GM23338 (cell line): ENCODE results near the gene HSFX1. TPM values are rescaled to one million over a fixed set of nuclear protein-coding genes. Genes with fewer than 3 reads are reported as not detected.
"Not testable (repeated sequence)": the region's sequence is repeated elsewhere in the genome, so short reads cannot be mapped to it uniquely, and the experiment has no call there.

Experiments
- ATAC-seq: fragments of 200-7000 bp; cut with Tn5 transposase; 3 replicates; pipeline ENCODE4 v1.9.1; 2020
- DNase-seq: peaks from one replicate; pipeline ENCODE4 v3.0.0-alpha.2; 2015; ENCODE audit warnings: low spot score
- H2AFZ ChIP-seq: fragments of 200-600 bp; sonication (generic); 2 replicates; pipeline ENCODE4 v1.8.0; 2016; ENCODE audit warnings: antibody characterized with exemption, mild to moderate bottlenecking, moderate library complexity
- H3F3A ChIP-seq: fragments of 200-600 bp; sonication (generic); replicated peaks from 2 replicates; pipeline ENCODE4 v1.8.0; 2017; ENCODE audit warnings: antibody characterized with exemption, mixed run types, low read depth
- H3K27ac ChIP-seq: fragments of 200-600 bp; sonication (generic); 2 replicates; pipeline ENCODE4 v1.6.1; 2016; ENCODE audit warnings: low read depth
- H3K27me3 ChIP-seq: fragments of 200-600 bp; sonication (generic); 2 replicates; pipeline ENCODE4 v1.8.0; 2016; ENCODE audit warnings: mild to moderate bottlenecking, mixed run types, moderate library complexity; ENCODE audit not compliant: insufficient read depth
- H3K36me3 ChIP-seq: fragments of 200-600 bp; sonication (generic); 2 replicates; pipeline ENCODE4 v1.8.0; 2016; ENCODE audit warnings: mild to moderate bottlenecking; ENCODE audit not compliant: insufficient read depth
- H3K4me1 ChIP-seq: fragments of 200-600 bp; sonication (generic); 2 replicates; pipeline ENCODE4 v1.8.0; 2016; ENCODE audit warnings: mild to moderate bottlenecking, moderate library complexity; ENCODE audit not compliant: insufficient read depth
- H3K4me2 ChIP-seq: fragments of 200-600 bp; sonication (generic); 2 replicates; pipeline ENCODE4 v1.7.1; 2017; ENCODE audit warnings: mixed run types
- H3K4me3 ChIP-seq: fragments of 200-600 bp; sonication (generic); 2 replicates; pipeline ENCODE4 v1.6.1; 2016; ENCODE audit warnings: mixed run types
- H3K79me2 ChIP-seq: fragments of 200-600 bp; sonication (generic); replicated peaks from 2 replicates; pipeline ENCODE4 v1.8.0; 2017; ENCODE audit warnings: mild to moderate bottlenecking; ENCODE audit not compliant: insufficient read depth
- H3K9me2 ChIP-seq: fragments of 200-600 bp; sonication (generic); 2 replicates; pipeline ENCODE4 v1.8.0; 2017; ENCODE audit not compliant: insufficient read depth
- H4K20me1 ChIP-seq: fragments of 200-600 bp; sonication (generic); replicated peaks from 2 replicates; pipeline ENCODE4 v1.8.0; 2017; ENCODE audit warnings: mild to moderate bottlenecking; ENCODE audit not compliant: insufficient read depth
- H3K27ac Mint-ChIP-seq: 2 replicates; pipeline ENCODE4 v1.8.0; 2020; ENCODE audit warnings: inconsistent platforms, mild to moderate bottlenecking, moderate library complexity, mixed read lengths
- H3K27me3 Mint-ChIP-seq: 3 replicates; pipeline ENCODE4 v1.8.0; 2022; ENCODE audit warnings: low read depth, mild to moderate bottlenecking, moderate library complexity, mixed read lengths, inconsistent platforms; ENCODE audit not compliant: insufficient read depth, poor library complexity
- H3K36me3 Mint-ChIP-seq: 3 replicates; pipeline ENCODE4 v1.8.0; 2021; ENCODE audit warnings: low read depth, mild to moderate bottlenecking, inconsistent platforms, moderate library complexity, mixed read lengths
- H3K4me1 Mint-ChIP-seq: 3 replicates; pipeline ENCODE4 v1.8.0; 2020; ENCODE audit warnings: mild to moderate bottlenecking, inconsistent platforms, mixed read lengths
- H3K4me3 Mint-ChIP-seq: 3 replicates; pipeline ENCODE4 v1.8.0; 2021; ENCODE audit warnings: moderate library complexity, mild to moderate bottlenecking, inconsistent platforms, mixed read lengths
- H3K9me3 Mint-ChIP-seq: 3 replicates; pipeline ENCODE4 v1.8.0; 2020; ENCODE audit warnings: moderate library complexity, mild to moderate bottlenecking, inconsistent platforms, mixed read lengths
- JUNB ChIP-seq: IDR thresholded peaks from one replicate; pipeline ENCODE4 v1.6.1; 2016; ENCODE audit warnings: antibody characterized with exemption; ENCODE audit not compliant: unreplicated experiment
- NANOG ChIP-seq: IDR thresholded peaks from 2 replicates; pipeline ENCODE4 v1.6.1; 2016; ENCODE audit warnings: antibody characterized with exemption, borderline replicate concordance
- polyA plus RNA-seq: library from polyadenylated mRNA; unstranded; fragments of >200 nt; fragmentation: Nextera tagmentation; extraction: Ambion mirVana; gene quantifications from 2 replicates; pipeline ENCODE4 v1.2.1, GENCODE V29; 2016
- total RNA-seq: library from RNA; depleted of rRNA; stranded (reverse); fragments of >200 nt; shearing (Covaris generic); gene quantifications from 2 replicates; pipeline ENCODE4 v1.2.3, GENCODE V29; 2014

Gene HSFX1
- total and polyA plus RNA-seq, 2 experiments from 2014 or later, result 0.56 TPM; not detected in 1

DNA sequence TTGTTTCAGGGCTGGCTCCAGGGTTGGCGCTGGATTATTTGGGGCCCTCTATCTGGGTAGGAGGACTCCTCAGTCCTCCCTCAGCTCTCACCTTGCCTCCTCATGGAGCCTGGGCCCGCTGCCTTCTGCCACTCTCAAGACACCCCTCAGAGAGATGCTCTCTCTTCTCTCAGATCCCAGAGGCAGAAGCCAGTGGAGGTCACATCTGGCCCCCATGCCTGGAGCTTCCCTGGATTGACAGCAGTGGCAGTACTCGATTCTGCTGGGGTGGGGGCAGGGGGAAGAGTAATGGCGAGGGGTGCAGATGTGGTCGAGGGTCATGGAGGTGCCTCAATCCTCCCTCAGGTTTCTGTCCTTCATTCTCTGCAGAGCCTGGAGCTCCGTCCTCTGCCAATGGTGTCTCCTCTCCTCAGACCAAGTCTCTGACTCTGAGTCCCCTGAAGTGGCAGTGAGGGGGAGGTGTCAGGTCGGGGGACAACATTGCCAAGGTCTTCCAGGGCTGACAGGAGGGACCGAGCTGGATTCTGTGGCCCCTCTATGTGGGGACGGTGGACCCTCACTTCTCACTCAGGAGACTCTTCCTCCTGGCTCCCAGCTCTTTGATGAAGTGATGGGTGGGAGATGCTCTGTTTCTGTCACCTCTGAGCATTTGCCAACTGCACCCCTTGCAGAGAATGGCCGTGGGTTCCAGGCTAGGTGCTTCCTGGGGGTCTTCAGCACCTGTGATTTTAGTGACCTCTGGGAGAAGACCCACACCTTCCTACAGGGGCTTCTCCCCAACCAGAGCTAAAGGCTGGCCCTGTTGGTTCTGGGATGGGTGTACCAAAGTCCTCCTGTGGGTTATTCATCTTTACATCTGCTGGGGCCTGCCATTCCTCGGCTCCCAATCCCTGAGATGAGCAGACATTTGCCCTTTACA, 10.9 kb upstream of the HSFX1 start:
- DNase-seq (no peak), ATAC-seq (no peak)
- no peaks in the 10 kb centered on the region for H3K27me3 ChIP-seq
- no peaks in the 10 kb centered on the region for H3K36me3 ChIP-seq
- no peak for TF ChIP-seq NANOG
- no peak for TF ChIP-seq JUNB
- H3K27me3 Mint-ChIP-seq, result peaks cover 5% of the 10 kb centered on the region
- H3K9me3 Mint-ChIP-seq, result no peaks in the 10 kb centered on the region
- no peak overlapping the region for H3K4me3 Mint-ChIP-seq
- H3K27ac ChIP-seq, result no peak overlapping the region
- no peaks in the 10 kb centered on the region for H3K4me1 ChIP-seq
- no peaks in the 10 kb centered on the region for H3F3A ChIP-seq
- no peaks in the 10 kb centered on the region for H3K4me1 Mint-ChIP-seq
- H3K27ac Mint-ChIP-seq, result no peak overlapping the region
- no peaks in the 10 kb centered on the region for H3K79me2 ChIP-seq
- no peak overlapping the region for H2AFZ ChIP-seq
- H4K20me1 ChIP-seq, result no peaks in the 10 kb centered on the region
- H3K9me2 ChIP-seq, result no peaks in the 10 kb centered on the region
- no peaks in the 10 kb centered on the region for H3K36me3 Mint-ChIP-seq
- H3K4me2 ChIP-seq, result no peak overlapping the region
- no peak overlapping the region for H3K4me3 ChIP-seq

DNA sequence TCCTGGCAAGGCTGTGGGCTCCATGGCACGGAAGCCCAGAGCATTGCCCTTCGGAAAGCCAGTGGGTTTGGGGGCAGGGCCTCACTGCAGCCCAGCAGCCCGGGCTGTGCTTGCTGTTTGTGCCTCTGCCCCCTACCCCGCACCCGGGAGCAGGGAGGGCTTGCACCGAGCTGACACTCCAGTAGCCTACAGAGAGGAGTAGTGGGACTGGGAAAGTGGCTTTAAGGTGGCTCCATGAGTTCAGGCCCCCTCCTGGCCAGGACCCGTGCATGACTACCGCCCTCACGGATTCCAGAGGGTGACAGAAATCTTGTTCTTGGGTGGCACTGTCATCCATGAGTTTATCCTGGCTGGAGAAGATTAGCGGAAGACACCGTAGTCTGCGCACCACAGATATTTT, 3.5 kb upstream of the HSFX1 start:
- not testable (repeated sequence) for H3K9me3 Mint-ChIP-seq, H3K4me1 Mint-ChIP-seq, H3K4me3 Mint-ChIP-seq, H3K27ac ChIP-seq, DNase-seq, H3K4me1 ChIP-seq, H2AFZ ChIP-seq, H3K4me3 ChIP-seq, H3K36me3 ChIP-seq, H3K36me3 Mint-ChIP-seq, H3K79me2 ChIP-seq, H3K27ac Mint-ChIP-seq, H3K4me2 ChIP-seq, H3K9me2 ChIP-seq, H3K27me3 ChIP-seq, H3K27me3 Mint-ChIP-seq, H4K20me1 ChIP-seq, H3F3A ChIP-seq
- peak; percentile 77 for ATAC-seq

DNA sequence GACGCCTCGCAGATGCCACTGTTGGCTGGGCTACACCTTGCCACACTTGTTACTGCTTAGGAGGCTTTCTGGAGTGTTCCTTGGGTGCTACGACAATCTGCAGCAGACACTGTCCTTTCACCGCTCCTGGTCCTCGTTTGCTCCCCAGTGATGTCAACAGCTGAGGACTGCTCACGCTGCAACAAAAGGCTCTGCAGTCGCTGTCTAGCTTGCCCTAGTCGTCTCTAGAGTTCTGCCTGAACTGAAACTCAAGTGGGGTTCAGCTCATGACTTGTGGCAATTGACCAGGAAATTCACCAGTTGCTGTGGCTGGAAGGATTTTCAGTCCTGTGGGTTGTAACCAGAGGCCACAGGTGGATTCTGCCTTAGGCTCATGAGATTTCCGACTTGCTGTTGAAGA, 842 bp upstream of the HSFX1 start:
- H3K4me3 Mint-ChIP-seq, H3K9me2 ChIP-seq, H3K27me3 ChIP-seq, H4K20me1 ChIP-seq, H3K27ac ChIP-seq, H3K4me2 ChIP-seq, H3K36me3 ChIP-seq, H3K27ac Mint-ChIP-seq, H3K9me3 Mint-ChIP-seq, H3K4me1 ChIP-seq, ATAC-seq, H3K36me3 Mint-ChIP-seq, H3K4me3 ChIP-seq, H3K4me1 Mint-ChIP-seq, H3K27me3 Mint-ChIP-seq, H3K79me2 ChIP-seq, H3F3A ChIP-seq, H2AFZ ChIP-seq, DNase-seq: not testable (repeated sequence)

DNA sequence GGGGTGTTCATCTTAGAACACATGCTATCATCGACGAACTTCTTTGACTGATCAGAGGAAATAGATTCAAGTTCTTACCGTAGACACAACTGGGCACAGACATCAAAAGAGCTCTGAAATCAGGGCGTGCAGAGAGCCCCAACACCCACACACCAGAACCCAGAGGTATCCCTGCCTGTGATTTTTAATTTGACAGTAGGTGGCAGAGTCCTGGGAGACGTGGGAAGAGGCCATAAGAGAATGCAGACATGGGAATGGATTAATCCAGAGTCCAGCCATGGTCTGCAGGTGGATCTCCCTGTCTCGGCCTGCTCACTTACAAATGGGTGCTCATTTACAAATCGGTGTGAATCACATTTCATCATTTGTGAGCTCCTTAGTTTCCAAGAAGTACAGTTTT, 4.1 kb downstream of the HSFX1 start:
- not testable (repeated sequence) for H3K27ac ChIP-seq, H3K27ac Mint-ChIP-seq, H3K27me3 Mint-ChIP-seq, H3K4me3 Mint-ChIP-seq, H3F3A ChIP-seq, H3K4me1 Mint-ChIP-seq, H2AFZ ChIP-seq, DNase-seq, H3K79me2 ChIP-seq, H3K27me3 ChIP-seq, H3K4me3 ChIP-seq, H3K4me2 ChIP-seq, H3K9me3 Mint-ChIP-seq, ATAC-seq, H3K36me3 ChIP-seq, H4K20me1 ChIP-seq, H3K36me3 Mint-ChIP-seq, H3K4me1 ChIP-seq, H3K9me2 ChIP-seq

DNA sequence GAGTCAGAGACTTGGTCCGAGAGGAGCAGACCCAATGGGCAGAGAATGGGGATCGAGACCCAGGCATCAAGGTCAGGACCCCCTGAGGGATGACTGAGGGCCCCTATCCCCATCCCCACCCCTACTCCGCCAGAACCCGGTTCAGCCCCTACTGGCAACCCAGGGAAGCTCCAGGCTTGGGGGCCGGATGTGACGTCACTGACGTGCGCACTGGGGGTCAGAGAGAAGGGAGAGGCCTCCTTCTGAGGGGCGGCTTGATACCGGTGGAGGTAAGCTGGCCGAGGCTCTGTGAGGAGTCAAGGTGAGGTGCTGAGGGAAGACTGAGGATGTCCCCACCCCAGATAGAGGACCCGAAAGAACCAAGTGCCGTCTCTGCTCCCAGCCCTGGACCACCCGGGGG, 7.9 kb downstream of the HSFX1 start, which contains the start of gene MAGEA9:
Gene MAGEA9 (plus strand): TSS at position 204 of the 400 bp plus-strand sequence. CDS start 4,281 bp downstream, outside the sequence.
- H3K4me2 ChIP-seq, H2AFZ ChIP-seq, H3K27me3 ChIP-seq, H3K4me1 ChIP-seq, H3K9me3 Mint-ChIP-seq, H3K4me1 Mint-ChIP-seq, H3K79me2 ChIP-seq, H3K36me3 Mint-ChIP-seq, H3K9me2 ChIP-seq, DNase-seq, ATAC-seq, H3K27me3 Mint-ChIP-seq, H3K4me3 Mint-ChIP-seq, H4K20me1 ChIP-seq, H3K36me3 ChIP-seq, H3K27ac Mint-ChIP-seq, H3K27ac ChIP-seq, H3K4me3 ChIP-seq, H3F3A ChIP-seq: not testable (repeated sequence)

DNA sequence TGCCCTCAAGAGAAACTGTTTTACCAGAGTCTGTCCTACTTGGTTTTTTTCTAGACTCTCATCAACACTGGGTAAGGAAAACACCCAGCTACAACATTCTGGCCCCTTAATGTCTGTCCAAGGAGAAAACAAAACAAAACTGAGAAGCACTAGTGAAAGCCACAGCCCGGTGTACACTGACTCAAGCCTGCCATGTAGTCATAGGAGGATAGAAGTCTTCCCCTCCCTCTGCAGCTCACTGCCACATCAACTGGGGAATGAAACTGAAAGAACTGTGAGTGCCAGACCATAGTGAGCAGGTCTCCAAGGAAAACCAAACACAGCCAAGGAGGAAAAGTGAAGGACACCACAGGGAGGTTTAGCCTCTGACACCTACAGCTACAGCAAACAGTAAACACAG, 21.7 kb downstream of the HSFX1 start:
- not testable (repeated sequence) for H3K27me3 Mint-ChIP-seq, DNase-seq, H3K9me2 ChIP-seq, H3F3A ChIP-seq, H3K36me3 ChIP-seq, H3K4me2 ChIP-seq, H3K4me3 Mint-ChIP-seq, H4K20me1 ChIP-seq, H2AFZ ChIP-seq, H3K27ac Mint-ChIP-seq, H3K4me1 ChIP-seq, H3K4me3 ChIP-seq, H3K36me3 Mint-ChIP-seq, H3K27ac ChIP-seq, ATAC-seq, H3K79me2 ChIP-seq, H3K27me3 ChIP-seq, H3K9me3 Mint-ChIP-seq
- H3K4me1 Mint-ChIP-seq, result peaks cover 11% of the 10 kb centered on the region
